T-helper 17 cell (primary cell): ENCODE measurements around the gene CCDC69. TPM values are rescaled to one million over a fixed set of nuclear protein-coding genes. Genes with fewer than 3 reads are reported as not detected.
A peak's percentile ranks its signal among the peaks of the same experiment; 100 is the strongest.

Source experiments
- ATAC-seq: fragments of 150-1000 bp; cut with Tn5 transposase; 2 replicates; pipeline ENCODE4 v1.10.0; 2021; ENCODE audit warnings: mild to moderate bottlenecking, moderate library complexity
- DNase-seq, 3 donors: peaks; one replicate each; pipeline versions ENCODE4 v3.0.0 to v3.0.0-alpha.2; 2020 to 2021
- H3K9me3 ChIP-seq: one replicate; pipeline ENCODE4 v1.7.0; 2013; ENCODE audit warnings: low read length, mild to moderate bottlenecking; ENCODE audit not compliant: control insufficient read depth, poor library complexity, severe bottlenecking
- H3K27ac Mint-ChIP-seq: one replicate; pipeline ENCODE4 v1.8.0; 2022; ENCODE audit warnings: mild to moderate bottlenecking, moderate library complexity, mixed read lengths
- H3K27me3 Mint-ChIP-seq: one replicate; pipeline ENCODE4 v1.8.0; 2022; ENCODE audit warnings: mixed read lengths
- H3K36me3 Mint-ChIP-seq: one replicate; pipeline ENCODE4 v1.8.0; 2022; ENCODE audit warnings: low read depth, mixed read lengths
- H3K4me1 Mint-ChIP-seq: one replicate; pipeline ENCODE4 v1.8.0; 2022; ENCODE audit warnings: mild to moderate bottlenecking, mixed read lengths
- H3K4me3 Mint-ChIP-seq: one replicate; pipeline ENCODE4 v1.8.0; 2022; ENCODE audit warnings: mild to moderate bottlenecking, moderate library complexity, mixed read lengths
- total RNA-seq, 4 donors: library from RNA in 2 of 4; stranded (reverse) in 2 of 4; gene quantifications; one replicate each; pipeline ENCODE4 v1.2.3 and lab custom pipeline; 2022 to 2026

CCDC69 gene
- total RNA-seq, 2 donors from 2014 or later: 74.7 to 82.5 TPM

DNA sequence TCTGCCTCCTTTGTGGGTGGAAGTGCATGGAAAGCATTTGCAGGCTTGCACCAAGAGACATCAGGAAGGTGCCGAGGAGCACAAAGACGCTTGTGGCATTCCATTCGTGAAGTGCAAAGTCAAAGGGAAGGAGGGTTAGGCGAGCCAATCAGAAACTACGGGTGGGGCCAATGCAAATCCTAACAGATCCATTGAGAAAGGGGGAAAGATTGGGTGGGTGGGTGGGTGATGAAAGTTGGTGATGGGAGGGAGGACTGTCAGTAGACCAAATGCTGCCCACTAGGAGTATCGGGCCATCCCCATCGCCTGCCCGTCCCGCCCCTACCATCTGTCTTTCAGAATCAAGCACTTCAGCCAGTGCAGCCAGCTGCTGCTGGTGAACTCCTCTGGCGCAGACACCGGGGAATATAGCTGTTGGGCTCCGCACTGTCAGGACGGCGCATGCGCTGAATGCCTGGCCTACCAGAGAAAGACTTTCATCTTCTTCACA lies 49.2 kb downstream of the CCDC69 start:
- no peak overlapping the region for H3K4me3 Mint-ChIP-seq
- ATAC-seq: no peak
- no peaks in the 10 kb centered on the region for H3K27me3 Mint-ChIP-seq
- no peak overlapping the region for H3K27ac Mint-ChIP-seq
- DNase-seq: no peak
- peaks cover 2% of the 10 kb centered on the region for H3K36me3 Mint-ChIP-seq
- H3K4me1 Mint-ChIP-seq: peaks cover 24% of the 10 kb centered on the region
- no peaks in the 10 kb centered on the region for H3K9me3 ChIP-seq

GRCh38 chr5:151173711-151174611 lies 49.9 kb downstream of the CCDC69 start:
- H3K27me3 Mint-ChIP-seq: no peaks in the 10 kb centered on the region
- peaks cover 2% of the 10 kb centered on the region for H3K36me3 Mint-ChIP-seq
- ATAC-seq: no peak
- no peaks in the 10 kb centered on the region for H3K9me3 ChIP-seq
- no peak for DNase-seq
- H3K4me3 Mint-ChIP-seq: no peak overlapping the region
- H3K4me1 Mint-ChIP-seq: peaks cover 26% of the 10 kb centered on the region
- no peak overlapping the region for H3K27ac Mint-ChIP-seq

DNA sequence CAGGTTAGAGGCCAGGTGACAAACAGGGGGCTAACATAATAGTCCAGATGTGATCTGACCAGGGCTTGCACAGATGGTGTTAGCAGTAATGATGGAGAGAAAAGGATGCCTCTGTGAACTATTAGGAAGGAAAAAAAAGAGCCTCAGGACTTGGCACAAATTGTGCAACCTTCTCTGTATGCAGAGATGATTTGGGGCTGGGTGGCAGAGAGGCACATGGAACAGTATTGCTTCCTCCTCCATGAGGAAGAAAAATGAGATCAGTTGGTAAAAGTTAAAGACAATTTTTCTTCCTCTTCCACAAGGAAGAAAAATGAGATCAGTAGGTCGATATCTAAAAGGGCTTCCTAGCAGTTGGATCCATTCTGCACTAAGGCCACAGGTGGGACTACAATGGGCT lies 52.4 kb downstream of the CCDC69 start:
- H3K4me3 Mint-ChIP-seq: no peak overlapping the region
- no peak for ATAC-seq

DNA sequence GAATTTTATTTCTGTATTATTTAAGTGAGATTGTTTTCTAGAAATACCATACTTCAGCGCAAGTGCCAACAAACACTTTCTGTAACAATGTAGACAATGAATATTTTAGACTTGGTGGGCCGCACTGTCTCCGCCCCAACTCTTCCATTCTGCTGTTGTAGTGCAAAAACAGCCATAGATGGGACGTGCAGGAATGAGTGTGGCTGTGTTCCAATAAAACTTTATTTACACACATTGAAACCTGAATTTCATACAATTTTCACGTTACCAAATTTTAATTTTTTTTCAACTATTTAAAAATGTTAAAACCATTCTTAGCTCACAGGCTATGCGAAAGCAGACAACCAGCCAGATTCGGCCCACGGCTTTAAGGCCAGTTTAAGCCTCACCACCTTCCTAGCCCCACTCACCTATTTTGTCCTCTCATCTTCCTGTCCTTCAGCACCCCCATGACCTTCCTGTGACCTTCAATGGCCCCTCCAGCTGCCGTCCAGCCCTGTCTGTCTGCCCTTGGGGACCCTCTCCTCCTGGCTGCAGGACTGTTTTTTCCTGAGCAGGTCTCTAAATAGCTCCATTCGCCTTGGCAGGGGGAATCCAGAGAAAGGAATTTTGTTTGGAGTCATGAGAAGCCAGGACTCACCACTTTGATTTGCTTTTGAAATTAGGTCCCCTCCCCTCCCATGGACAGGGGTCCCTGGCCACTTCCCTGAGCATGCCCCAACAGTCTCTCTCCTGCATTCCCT lies 55.1 kb downstream of the CCDC69 start:
- H3K9me3 ChIP-seq: no peaks in the 10 kb centered on the region
- ATAC-seq: no peak
- no peak overlapping the region for H3K27ac Mint-ChIP-seq
- no peak overlapping the region for H3K4me3 Mint-ChIP-seq
- DNase-seq: no peak
- no peaks in the 10 kb centered on the region for H3K27me3 Mint-ChIP-seq
- H3K4me1 Mint-ChIP-seq: peaks cover 19% of the 10 kb centered on the region
- H3K36me3 Mint-ChIP-seq: no peaks in the 10 kb centered on the region

More for the DNA sequence above, 52.4 kb downstream of the CCDC69 start:
- no peaks in the 10 kb centered on the region for H3K9me3 ChIP-seq
- DNase-seq: no peak
- Mint-ChIP-seq H3K4me1 (peaks cover 19% of the 10 kb centered on the region), H3K27me3 (no peaks in the 10 kb centered on the region), H3K27ac (peak overlapping the region; percentile 77), H3K36me3 (no peaks in the 10 kb centered on the region)

- DNase-seq (no peak), ATAC-seq (no peak)
- no peak overlapping the region for H3K27ac Mint-ChIP-seq
- H3K27me3 Mint-ChIP-seq: no peaks in the 10 kb centered on the region
- no peaks in the 10 kb centered on the region for H3K9me3 ChIP-seq
- no peak overlapping the region for H3K4me3 Mint-ChIP-seq
- H3K4me1 Mint-ChIP-seq: peaks cover 24% of the 10 kb centered on the region
- no peaks in the 10 kb centered on the region for H3K36me3 Mint-ChIP-seq
Measured at GRCh38 chr5:151167022-151167421, 56.9 kb downstream of the CCDC69 start.

- Mint-ChIP-seq H3K4me3 (no peak overlapping the region), H3K27me3 (no peaks in the 10 kb centered on the region), H3K4me1 (peaks cover 17% of the 10 kb centered on the region), H3K27ac (no peak overlapping the region), H3K36me3 (no peaks in the 10 kb centered on the region)
- peak; percentile 41 to 73 (median 61) for DNase-seq
- H3K9me3 ChIP-seq: no peaks in the 10 kb centered on the region
- peak; percentile 98 for ATAC-seq
Measured at GRCh38 chr5:151164687-151165392, 59.1 kb downstream of the CCDC69 start.

DNA sequence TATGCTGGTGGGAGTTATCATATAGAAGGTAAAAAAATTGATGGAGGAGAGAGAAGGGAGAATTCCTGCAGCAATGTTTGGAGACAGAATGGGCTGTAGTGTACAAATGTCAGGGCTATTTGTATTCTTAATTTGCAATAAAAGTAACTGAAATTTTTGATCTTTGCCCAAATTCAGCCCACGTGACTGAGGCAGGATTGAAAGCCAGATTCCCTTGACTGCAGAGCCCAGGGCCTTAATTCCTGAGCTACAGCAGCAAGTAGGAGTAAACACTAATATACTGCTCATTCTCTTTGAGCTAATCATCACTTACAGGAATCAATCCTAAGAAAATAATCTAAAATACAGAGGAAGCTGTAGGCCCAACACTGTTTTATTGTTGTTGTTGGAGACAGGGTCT lies 61.1 kb downstream of the CCDC69 start:
- Mint-ChIP-seq H3K36me3 (no peaks in the 10 kb centered on the region), H3K4me1 (peaks cover 24% of the 10 kb centered on the region), H3K4me3 (no peak overlapping the region), H3K27me3 (no peaks in the 10 kb centered on the region), H3K27ac (no peak overlapping the region)
- ATAC-seq (no peak), DNase-seq (no peak)
- H3K9me3 ChIP-seq: no peaks in the 10 kb centered on the region

GRCh38 chr5:151159649-151160373 lies 64.1 kb downstream of the CCDC69 start:
- Mint-ChIP-seq H3K27me3 (no peaks in the 10 kb centered on the region), H3K4me1 (peaks cover 39% of the 10 kb centered on the region), H3K27ac (peak overlapping the region; percentile 19), H3K36me3 (no peaks in the 10 kb centered on the region), H3K4me3 (no peak overlapping the region)
- no peak for ATAC-seq
- H3K9me3 ChIP-seq: no peaks in the 10 kb centered on the region
- DNase-seq: no peak

DNA sequence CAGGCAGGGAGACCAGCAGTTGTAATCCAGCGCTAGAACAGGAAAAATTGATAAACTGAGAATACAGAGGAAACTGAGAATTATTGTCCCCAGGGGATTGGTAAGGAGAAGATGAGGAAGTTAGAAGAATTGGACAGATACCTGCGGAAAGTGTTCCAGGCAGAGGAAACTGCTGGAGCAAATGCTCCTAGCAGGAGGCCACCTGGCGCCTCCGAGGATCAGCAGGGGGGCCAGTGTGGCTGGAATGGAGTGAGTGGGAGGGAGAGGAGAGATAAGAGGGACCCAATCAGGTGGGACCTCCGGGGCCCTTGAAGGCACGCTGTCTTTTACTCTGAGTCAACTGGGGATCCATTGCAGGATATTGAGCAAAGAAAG lies 65.6 kb downstream of the CCDC69 start:
- no peaks in the 10 kb centered on the region for H3K27me3 Mint-ChIP-seq
- DNase-seq: no peak
- peaks cover 50% of the 10 kb centered on the region for H3K4me1 Mint-ChIP-seq
- H3K27ac Mint-ChIP-seq: peak overlapping the region; percentile 98
- ATAC-seq: no peak
- no peaks in the 10 kb centered on the region for H3K36me3 Mint-ChIP-seq
- no peaks in the 10 kb centered on the region for H3K9me3 ChIP-seq
- peak overlapping the region; percentile 95 for H3K4me3 Mint-ChIP-seq

DNA sequence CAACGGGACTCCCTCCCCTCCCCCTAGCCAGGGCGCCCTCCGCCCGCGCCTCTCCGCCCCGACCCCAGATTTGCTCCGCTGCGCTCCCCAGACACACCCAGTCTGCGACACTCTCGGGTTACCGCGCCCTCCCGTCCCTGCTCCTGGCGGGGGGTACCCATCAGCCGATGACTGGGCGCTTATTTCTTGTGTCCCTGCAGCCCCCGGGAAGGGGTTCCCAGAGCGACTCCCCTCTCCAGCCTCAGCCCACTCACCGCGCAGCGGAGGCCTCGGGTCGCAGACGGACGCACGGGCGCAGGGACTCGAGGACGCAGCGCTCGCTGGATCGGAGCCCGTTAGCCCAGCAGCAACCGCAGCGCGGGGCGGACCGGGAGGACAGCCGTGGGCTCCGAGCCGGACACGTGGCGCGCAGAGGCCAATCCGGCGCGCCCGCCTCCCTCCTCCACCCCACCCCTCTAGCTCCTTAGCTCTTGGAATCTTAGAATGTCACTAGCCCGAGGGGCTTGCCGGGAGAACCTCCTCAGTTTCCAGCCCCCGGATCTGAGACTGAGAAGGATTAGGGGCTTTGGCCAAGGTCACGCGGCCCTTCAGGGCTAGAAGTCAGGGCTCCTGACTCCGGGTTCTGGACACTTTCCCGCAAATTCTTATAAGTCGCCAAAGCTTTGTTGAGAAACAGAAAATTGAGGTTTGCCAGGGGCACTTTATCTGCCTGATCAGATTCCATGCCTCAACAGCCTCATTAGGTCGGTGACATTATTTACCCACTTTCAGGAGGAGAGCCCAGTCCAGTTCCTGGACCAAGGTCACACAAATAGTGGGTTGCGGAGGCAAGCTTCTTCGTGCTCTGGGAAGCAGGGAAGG lies 66.2 kb downstream of the CCDC69 start, which contains the start of gene ANXA6:
TSS of gene ANXA6 (minus strand) at position 354 of the 861 bp plus-strand sequence. CDS start 9,878 bp downstream, outside the sequence.
- peak; percentile 86 for ATAC-seq
- peak within 1 kb of the TSS; percentile 98 for H3K27ac Mint-ChIP-seq
- H3K4me1 Mint-ChIP-seq: peaks cover 57% of the 10 kb centered on the region
- no peaks in the 10 kb centered on the region for H3K36me3 Mint-ChIP-seq
- no peaks in the 10 kb centered on the region for H3K27me3 Mint-ChIP-seq
- peak; percentile 44 to 69 (median 64) for DNase-seq
- H3K9me3 ChIP-seq: no peaks in the 10 kb centered on the region
- H3K4me3 Mint-ChIP-seq: peak within 1 kb of the TSS; percentile 95

GRCh38 chr5:151156507-151157420 lies 67.1 kb downstream of the CCDC69 start:
- peak overlapping the region; percentile 95 for H3K4me3 Mint-ChIP-seq
- peak overlapping the region; percentile 98 for H3K27ac Mint-ChIP-seq
- ATAC-seq (peak; percentile 26), DNase-seq (no peak)
- H3K4me1 Mint-ChIP-seq: peaks cover 61% of the 10 kb centered on the region
- no peaks in the 10 kb centered on the region for H3K9me3 ChIP-seq
- H3K27me3 Mint-ChIP-seq: no peaks in the 10 kb centered on the region
- H3K36me3 Mint-ChIP-seq: no peaks in the 10 kb centered on the region
